ENCODE measurements around the gene STX18. TPM values are rescaled to one million over a fixed set of nuclear protein-coding genes. Genes with fewer than 3 reads are reported as not detected.

The STX18 gene
- total and polyA plus RNA-seq, 2 of the 13 experiments (the other 11 are each of a cell fraction or from before 2014, with no cell fraction given): 23.9 to 37.1 TPM

DNA sequence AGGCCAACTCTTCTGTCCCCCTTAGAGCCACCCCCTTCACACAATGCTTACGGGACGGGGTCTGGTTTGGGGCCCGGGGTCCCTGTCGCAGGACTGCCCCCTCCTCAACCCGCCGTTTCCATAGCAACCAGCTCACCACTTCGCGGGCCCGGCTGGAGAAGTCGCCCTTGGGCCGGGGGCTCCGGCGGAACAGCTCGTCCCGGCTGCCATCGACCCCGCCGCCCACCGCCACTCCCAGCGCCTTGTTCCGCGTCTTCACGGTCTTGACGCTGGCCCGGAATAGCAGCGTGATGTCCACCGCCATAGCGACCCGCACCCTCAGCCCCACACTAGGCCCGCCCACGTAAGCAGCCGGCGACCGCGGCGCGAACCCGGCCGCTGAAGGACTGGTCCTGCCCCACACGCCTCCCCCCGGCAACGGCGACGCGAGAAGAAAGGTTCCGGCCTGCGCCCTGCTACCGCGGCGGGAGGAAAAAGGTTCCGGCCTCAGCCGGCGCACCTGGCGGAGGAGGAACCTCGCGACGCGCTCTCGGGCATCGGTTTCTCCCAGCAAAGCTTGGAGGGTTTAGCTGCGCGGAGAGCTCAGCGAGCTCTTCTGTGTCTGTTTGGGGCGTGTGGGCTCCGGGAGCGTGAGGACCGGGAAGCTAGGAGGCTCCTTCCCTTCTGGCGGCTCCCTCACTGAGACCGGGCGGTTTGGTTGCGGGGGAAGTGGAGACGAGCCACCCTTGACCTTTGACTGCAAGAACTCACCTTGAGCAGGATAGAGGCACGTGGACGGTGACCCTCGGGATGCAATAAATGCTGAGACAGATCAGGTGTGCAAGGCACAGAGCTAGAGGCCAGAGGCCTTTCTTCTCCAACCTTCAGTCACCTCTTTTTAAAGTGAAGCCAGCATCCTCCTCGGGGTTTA is at the start of gene STX18 (continued):
- TF ChIP-seq ZNF101 (CRISPR knock-in tag; IDR thresholded peaks at IDR 0.05; ENCODE audit: borderline replicate concordance, low read depth) (0 out of 2 replicates have a peak, but pooled peaks have one; percentile 63), PCBP1 (IDR thresholded peaks at IDR 0.05; ENCODE audit: borderline replicate concordance, low read depth, low read length) (peak; percentile 97; the same call in 1 of the 2 replicates), ZFP36L1 (CRISPR knock-in tag; IDR thresholded peaks at IDR 0.05) (peak; percentile 83), CBX2 (IDR thresholded peaks at IDR 0.05; ENCODE audit: low read depth, low read length) (no peak), CBX2 (CRISPR knock-in tag; IDR thresholded peaks at IDR 0.05; ENCODE audit: low read depth) (no peak), ISL2 (CRISPR knock-in tag; IDR thresholded peaks at IDR 0.05) (peak; percentile 82), ZNF788 (CRISPR knock-in tag; IDR thresholded peaks at IDR 0.05; ENCODE audit: borderline replicate concordance) (peak; percentile 99), PHF5A (CRISPR knock-in tag; IDR thresholded peaks at IDR 0.05; ENCODE audit: low read depth, unreplicated experiment) (peak; percentile 58), ZNF550 (CRISPR knock-in tag; IDR thresholded peaks at IDR 0.05; ENCODE audit: borderline replicate concordance) (peak; percentile 59; the same call in 1 of the 2 replicates)
- TF ChIP-seq, protein P1, sequence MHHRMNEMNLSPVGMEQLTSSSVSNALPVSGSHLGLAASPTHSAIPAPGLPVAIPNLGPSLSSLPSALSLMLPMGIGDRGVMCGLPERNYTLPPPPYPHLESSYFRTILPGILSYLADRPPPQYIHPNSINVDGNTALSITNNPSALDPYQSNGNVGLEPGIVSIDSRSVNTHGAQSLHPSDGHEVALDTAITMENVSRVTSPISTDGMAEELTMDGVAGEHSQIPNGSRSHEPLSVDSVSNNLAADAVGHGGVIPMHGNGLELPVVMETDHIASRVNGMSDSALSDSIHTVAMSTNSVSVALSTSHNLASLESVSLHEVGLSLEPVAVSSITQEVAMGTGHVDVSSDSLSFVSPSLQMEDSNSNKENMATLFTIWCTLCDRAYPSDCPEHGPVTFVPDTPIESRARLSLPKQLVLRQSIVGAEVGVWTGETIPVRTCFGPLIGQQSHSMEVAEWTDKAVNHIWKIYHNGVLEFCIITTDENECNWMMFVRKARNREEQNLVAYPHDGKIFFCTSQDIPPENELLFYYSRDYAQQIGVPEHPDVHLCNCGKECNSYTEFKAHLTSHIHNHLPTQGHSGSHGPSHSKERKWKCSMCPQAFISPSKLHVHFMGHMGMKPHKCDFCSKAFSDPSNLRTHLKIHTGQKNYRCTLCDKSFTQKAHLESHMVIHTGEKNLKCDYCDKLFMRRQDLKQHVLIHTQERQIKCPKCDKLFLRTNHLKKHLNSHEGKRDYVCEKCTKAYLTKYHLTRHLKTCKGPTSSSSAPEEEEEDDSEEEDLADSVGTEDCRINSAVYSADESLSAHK (CRISPR knock-in tag; IDR thresholded peaks at IDR 0.05; ENCODE audit: borderline replicate concordance): no peak
- TF ChIP-seq, protein P2, sequence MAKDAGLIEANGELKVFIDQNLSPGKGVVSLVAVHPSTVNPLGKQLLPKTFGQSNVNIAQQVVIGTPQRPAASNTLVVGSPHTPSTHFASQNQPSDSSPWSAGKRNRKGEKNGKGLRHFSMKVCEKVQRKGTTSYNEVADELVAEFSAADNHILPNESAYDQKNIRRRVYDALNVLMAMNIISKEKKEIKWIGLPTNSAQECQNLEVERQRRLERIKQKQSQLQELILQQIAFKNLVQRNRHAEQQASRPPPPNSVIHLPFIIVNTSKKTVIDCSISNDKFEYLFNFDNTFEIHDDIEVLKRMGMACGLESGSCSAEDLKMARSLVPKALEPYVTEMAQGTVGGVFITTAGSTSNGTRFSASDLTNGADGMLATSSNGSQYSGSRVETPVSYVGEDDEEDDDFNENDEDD (CRISPR knock-in tag; IDR thresholded peaks at IDR 0.05; ENCODE audit: borderline replicate concordance): peak; percentile 97
- TF ChIP-seq, protein P3, sequence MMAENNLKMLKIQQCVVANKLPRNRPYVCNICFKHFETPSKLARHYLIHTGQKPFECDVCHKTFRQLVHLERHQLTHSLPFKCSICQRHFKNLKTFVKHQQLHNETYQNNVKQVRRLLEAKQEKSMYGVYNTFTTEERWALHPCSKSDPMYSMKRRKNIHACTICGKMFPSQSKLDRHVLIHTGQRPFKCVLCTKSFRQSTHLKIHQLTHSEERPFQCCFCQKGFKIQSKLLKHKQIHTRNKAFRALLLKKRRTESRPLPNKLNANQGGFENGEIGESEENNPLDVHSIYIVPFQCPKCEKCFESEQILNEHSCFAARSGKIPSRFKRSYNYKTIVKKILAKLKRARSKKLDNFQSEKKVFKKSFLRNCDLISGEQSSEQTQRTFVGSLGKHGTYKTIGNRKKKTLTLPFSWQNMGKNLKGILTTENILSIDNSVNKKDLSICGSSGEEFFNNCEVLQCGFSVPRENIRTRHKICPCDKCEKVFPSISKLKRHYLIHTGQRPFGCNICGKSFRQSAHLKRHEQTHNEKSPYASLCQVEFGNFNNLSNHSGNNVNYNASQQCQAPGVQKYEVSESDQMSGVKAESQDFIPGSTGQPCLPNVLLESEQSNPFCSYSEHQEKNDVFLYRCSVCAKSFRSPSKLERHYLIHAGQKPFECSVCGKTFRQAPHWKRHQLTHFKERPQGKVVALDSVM (CRISPR knock-in tag; IDR thresholded peaks at IDR 0.05): peak; percentile 72
- TF ChIP-seq, protein P4, sequence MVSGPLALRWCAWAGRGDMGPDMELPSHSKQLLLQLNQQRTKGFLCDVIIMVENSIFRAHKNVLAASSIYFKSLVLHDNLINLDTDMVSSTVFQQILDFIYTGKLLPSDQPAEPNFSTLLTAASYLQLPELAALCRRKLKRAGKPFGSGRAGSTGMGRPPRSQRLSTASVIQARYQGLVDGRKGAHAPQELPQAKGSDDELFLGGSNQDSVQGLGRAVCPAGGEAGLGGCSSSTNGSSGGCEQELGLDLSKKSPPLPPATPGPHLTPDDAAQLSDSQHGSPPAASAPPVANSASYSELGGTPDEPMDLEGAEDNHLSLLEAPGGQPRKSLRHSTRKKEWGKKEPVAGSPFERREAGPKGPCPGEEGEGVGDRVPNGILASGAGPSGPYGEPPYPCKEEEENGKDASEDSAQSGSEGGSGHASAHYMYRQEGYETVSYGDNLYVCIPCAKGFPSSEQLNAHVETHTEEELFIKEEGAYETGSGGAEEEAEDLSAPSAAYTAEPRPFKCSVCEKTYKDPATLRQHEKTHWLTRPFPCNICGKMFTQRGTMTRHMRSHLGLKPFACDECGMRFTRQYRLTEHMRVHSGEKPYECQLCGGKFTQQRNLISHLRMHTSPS (CRISPR knock-in tag; IDR thresholded peaks at IDR 0.05; ENCODE audit: low read depth): peak; percentile 69
- TF ChIP-seq, protein P5, sequence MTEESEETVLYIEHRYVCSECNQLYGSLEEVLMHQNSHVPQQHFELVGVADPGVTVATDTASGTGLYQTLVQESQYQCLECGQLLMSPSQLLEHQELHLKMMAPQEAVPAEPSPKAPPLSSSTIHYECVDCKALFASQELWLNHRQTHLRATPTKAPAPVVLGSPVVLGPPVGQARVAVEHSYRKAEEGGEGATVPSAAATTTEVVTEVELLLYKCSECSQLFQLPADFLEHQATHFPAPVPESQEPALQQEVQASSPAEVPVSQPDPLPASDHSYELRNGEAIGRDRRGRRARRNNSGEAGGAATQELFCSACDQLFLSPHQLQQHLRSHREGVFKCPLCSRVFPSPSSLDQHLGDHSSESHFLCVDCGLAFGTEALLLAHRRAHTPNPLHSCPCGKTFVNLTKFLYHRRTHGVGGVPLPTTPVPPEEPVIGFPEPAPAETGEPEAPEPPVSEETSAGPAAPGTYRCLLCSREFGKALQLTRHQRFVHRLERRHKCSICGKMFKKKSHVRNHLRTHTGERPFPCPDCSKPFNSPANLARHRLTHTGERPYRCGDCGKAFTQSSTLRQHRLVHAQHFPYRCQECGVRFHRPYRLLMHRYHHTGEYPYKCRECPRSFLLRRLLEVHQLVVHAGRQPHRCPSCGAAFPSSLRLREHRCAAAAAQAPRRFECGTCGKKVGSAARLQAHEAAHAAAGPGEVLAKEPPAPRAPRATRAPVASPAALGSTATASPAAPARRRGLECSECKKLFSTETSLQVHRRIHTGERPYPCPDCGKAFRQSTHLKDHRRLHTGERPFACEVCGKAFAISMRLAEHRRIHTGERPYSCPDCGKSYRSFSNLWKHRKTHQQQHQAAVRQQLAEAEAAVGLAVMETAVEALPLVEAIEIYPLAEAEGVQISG (CRISPR knock-in tag; IDR thresholded peaks at IDR 0.05): peak; percentile 96

All from HepG2 (cell line).